Lung (tissue), 12 donors: ENCODE results near the gene RCOR1. TPM values are rescaled to one million over a fixed set of nuclear protein-coding genes. Genes with fewer than 3 reads are reported as not detected.

ENCODE experiments used
- ATAC-seq: fragments of 200-7000 bp; cut with Tn5 transposase; one replicate; pipeline ENCODE4 v1.9.1; 2020; ENCODE audit warnings: moderate number of reproducible peaks; ENCODE audit not compliant: insufficient read depth, low FRiP score
- DNase-seq, 3 donors: peaks; one replicate each; pipeline ENCODE4 v3.0.0-alpha.2; 2013 to 2017
- H3K27ac ChIP-seq, 2 donors: one replicate each; pipeline ENCODE4 v1.5.1; 2013; ENCODE audit warnings: mild to moderate bottlenecking in 2 of 2, moderate library complexity in 2 of 2, control low read depth in 1 of 2, inconsistent platforms in 1 of 2, low read depth in 1 of 2, low read length in 1 of 2
- H3K27me3 ChIP-seq, 3 donors: one replicate each; pipeline ENCODE4 v1.5.1; 2013; ENCODE audit warnings: low read length in 2 of 3; ENCODE audit not compliant: control insufficient read depth in 3 of 3, insufficient read depth in 3 of 3
- H3K36me3 ChIP-seq, 4 donors: one replicate each; pipeline ENCODE4 v1.5.1; 2013; ENCODE audit warnings: low read length in 4 of 4, mild to moderate bottlenecking in 1 of 4, moderate library complexity in 1 of 4; ENCODE audit not compliant: control insufficient read depth in 4 of 4, insufficient read depth in 4 of 4
- H3K4me1 ChIP-seq, 5 donors: one replicate each; pipeline ENCODE4 v1.5.1; 2013; ENCODE audit warnings: low read length in 5 of 5, mild to moderate bottlenecking in 2 of 5, moderate library complexity in 1 of 5; ENCODE audit not compliant: control insufficient read depth in 5 of 5, insufficient read depth in 5 of 5
- H3K4me3 ChIP-seq: one replicate; pipeline ENCODE4 v1.5.1; 2013; ENCODE audit warnings: mild to moderate bottlenecking, control low read depth, moderate library complexity
- H3K9ac ChIP-seq, 2 donors: one replicate each; pipeline ENCODE4 v1.5.1; 2013; ENCODE audit warnings: low read length in 2 of 2, control low read depth in 1 of 2; ENCODE audit not compliant: insufficient read depth in 1 of 2
- H3K9me3 ChIP-seq, 4 donors: one replicate each; pipeline ENCODE4 v1.5.1; 2013; ENCODE audit warnings: low read length in 3 of 4, mild to moderate bottlenecking in 1 of 4, moderate library complexity in 1 of 4; ENCODE audit not compliant: control insufficient read depth in 4 of 4, insufficient read depth in 3 of 4
- CTCF ChIP-seq: IDR thresholded peaks from 2 replicates; pipeline ENCODE4 v1.5.1; 2012; ENCODE audit warnings: mild to moderate bottlenecking; ENCODE audit errors: control extremely low read depth, extremely low read depth
- WGBS, 2 donors: extraction: QIAGEN DNeasy Blood & Tissue Kit; methylation state at CpG; one replicate each; pipeline ENCODE4 v1.1.7; 2013; 5-methylcytosine and 5-hydroxymethylcytosine counted together
- polyA plus RNA-seq, 2 donors: library from polyadenylated mRNA; stranded (reverse); fragments of 200-250 nt; gene quantifications; one replicate each; pipeline ENCODE4 v1.2.1, GENCODE V29; 2013
- total RNA-seq, 2 donors: library from RNA; depleted of rRNA in 1 of 2; stranded (reverse); fragments of >200 nt in 1 of 2; gene quantifications; one replicate each; pipeline ENCODE4 v1.2.1, GENCODE V29; 2014 to 2021
- donor health status: control.
- donor health status: control.
- donor health status: Bipolar disorder and iron deficiency.
- donor health status: healthy.
- donor health status: DM: yes; HTN: yes; CAD: no.

The RCOR1 gene
- total and polyA plus RNA-seq, 4 donors, result 7.9 to 63.9 (median 22.4) TPM

GRCh38 chr14:102696332-102696731 is 103.9 kb downstream of the RCOR1 start:
- ATAC-seq (no peak), DNase-seq (no peak)
- Histone ChIP-seq H3K36me3 (peaks cover 0 to 4% (median under 1%) of the 10 kb centered on the region in 4 donors), H3K27ac (no peak overlapping the region), H3K27me3 (no peaks in the 10 kb centered on the region), H3K9me3 (no peaks in the 10 kb centered on the region), H3K9ac (no peak overlapping the region), H3K4me3 (no peak overlapping the region), H3K4me1 (peaks cover 2 to 19% (median 15%) of the 10 kb centered on the region in 5 donors)
- WGBS, 2 donors, result 77 to 83% methylated on average over 8 of the region's 8 CpGs
- no peak for TF ChIP-seq CTCF

GRCh38 chr14:102696856-102697495 is 104.5 kb downstream of the RCOR1 start:
- TF ChIP-seq CTCF, result no peak
- 33 to 41% methylated on average over 3 of the region's 3 CpGs for WGBS, 2 donors
- peaks cover 2 to 19% (median 15%) of the 10 kb centered on the region in 5 donors for H3K4me1 ChIP-seq
- H3K9me3 ChIP-seq, result no peaks in the 10 kb centered on the region
- H3K4me3 ChIP-seq, result no peak overlapping the region
- no peak overlapping the region for H3K9ac ChIP-seq
- no peak for DNase-seq
- H3K27me3 ChIP-seq, result no peaks in the 10 kb centered on the region
- H3K27ac ChIP-seq, result no peak overlapping the region
- ATAC-seq, result no peak
- peaks cover 0 to 7% (median 2%) of the 10 kb centered on the region in 4 donors for H3K36me3 ChIP-seq

- Histone ChIP-seq H3K36me3 (peaks cover 0 to 7% (median 2%) of the 10 kb centered on the region in 4 donors), H3K27me3 (no peaks in the 10 kb centered on the region), H3K9me3 (no peaks in the 10 kb centered on the region), H3K4me1 (peaks cover 2 to 19% (median 10%) of the 10 kb centered on the region in 5 donors), H3K27ac (no peak overlapping the region), H3K4me3 (no peak overlapping the region), H3K9ac (no peak overlapping the region)
- 94 to 99% methylated on average over 6 of the region's 6 CpGs for WGBS, 2 donors
- ATAC-seq (no peak), DNase-seq (no peak)
- no peak for TF ChIP-seq CTCF
These were observed 105.1 kb downstream of the RCOR1 start for GRCh38 chr14:102697501-102697900.
